Right forelimb (tissue), 1 donor: Measurements from ENCODE around the gene TSSK1B.

Experiments
- DNase-seq: peaks from one replicate; pipeline ENCODE4 v3.0.0-alpha.2; 2018

The TSSK1B gene

GRCh38 chr5:113397046-113397445, 37.7 kb downstream of the TSSK1B start:
- no peak for DNase-seq

- DNase-seq = no peak
These were observed 40.1 kb downstream of the TSSK1B start for GRCh38 chr5:113394658-113395057.

GRCh38 chr5:113390224-113390623, 44.6 kb downstream of the TSSK1B start:
- no peak for DNase-seq

GRCh38 chr5:113389116-113389515, 45.7 kb downstream of the TSSK1B start:
- DNase-seq = no peak

DNA sequence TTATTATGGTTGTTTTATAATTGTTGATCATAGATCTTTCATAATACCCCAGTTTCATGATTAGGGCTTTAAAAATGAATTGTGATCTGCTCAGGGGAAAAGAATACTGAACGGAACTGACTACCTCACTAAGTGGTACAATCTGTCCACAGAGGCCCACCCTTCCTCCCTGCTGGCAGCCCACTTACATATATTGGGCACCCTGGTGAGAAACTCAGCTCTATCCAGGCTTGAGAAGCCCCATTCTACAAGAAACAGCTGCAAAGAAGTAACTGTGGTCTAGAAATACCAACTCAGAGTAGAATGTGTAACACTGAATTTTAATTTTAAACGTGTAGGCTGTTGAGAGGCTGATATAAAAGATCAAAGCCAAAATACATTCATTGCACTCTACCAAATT, 46.9 kb downstream of the TSSK1B start:
- no peak for DNase-seq

- no peak for DNase-seq
These were observed 50.0 kb downstream of the TSSK1B start for GRCh38 chr5:113384782-113385285.

- DNase-seq = no peak
These were observed 52.1 kb downstream of the TSSK1B start for GRCh38 chr5:113382731-113383130.
